H9 (cell line): ENCODE measurements around the gene MRPS34. TPM values are rescaled to one million over a fixed set of nuclear protein-coding genes. Genes with fewer than 3 reads are reported as not detected.

Experiments used
- DNase-seq: peaks from one replicate; pipeline ENCODE4 v3.0.0-alpha.2; 2017
- H2AFZ ChIP-seq: one replicate; pipeline ENCODE4 v1.6.1; 2013; ENCODE audit warnings: mild to moderate bottlenecking, low read length, control low read depth, moderate library complexity
- H2AK5ac ChIP-seq: 2 replicates; pipeline ENCODE4 v1.6.1; 2013; ENCODE audit warnings: low read length, control low read depth, mixed read lengths; ENCODE audit not compliant: insufficient read length
- H2BK120ac ChIP-seq: one replicate; pipeline ENCODE4 v1.6.1; 2013; ENCODE audit warnings: low read depth, mild to moderate bottlenecking, low read length, control low read depth, inconsistent platforms; ENCODE audit not compliant: poor library complexity, severe bottlenecking
- H2BK12ac ChIP-seq: 2 replicates; pipeline ENCODE4 v1.6.1; 2013; ENCODE audit warnings: low read length, control low read depth, mixed read lengths, low read depth; ENCODE audit not compliant: insufficient read length
- H2BK15ac ChIP-seq: 2 replicates; pipeline ENCODE4 v1.6.1; 2013; ENCODE audit warnings: low read depth, low read length, control low read depth
- H2BK20ac ChIP-seq: one replicate; pipeline ENCODE4 v1.6.1; 2013; ENCODE audit warnings: low read depth, mild to moderate bottlenecking, low read length, control low read depth, inconsistent platforms; ENCODE audit not compliant: poor library complexity, severe bottlenecking
- H2BK5ac ChIP-seq: 2 replicates; pipeline ENCODE4 v1.6.1; 2013; ENCODE audit warnings: low read length, control low read depth, mixed read lengths; ENCODE audit not compliant: insufficient read length
- H3K14ac ChIP-seq: 2 replicates; pipeline ENCODE4 v1.6.1; 2013; ENCODE audit warnings: low read length, control low read depth; ENCODE audit not compliant: insufficient read depth
- H3K18ac ChIP-seq: 2 replicates; pipeline ENCODE4 v1.6.1; 2013; ENCODE audit warnings: low read depth, mild to moderate bottlenecking, mixed read lengths, low read length, control low read depth; ENCODE audit not compliant: insufficient read length
- H3K23ac ChIP-seq: 2 replicates; pipeline ENCODE4 v1.6.1; 2013; ENCODE audit warnings: low read length, control low read depth, mixed read lengths, low read depth; ENCODE audit not compliant: insufficient read length
- H3K23me2 ChIP-seq: 2 replicates; pipeline ENCODE4 v1.6.1; 2013; ENCODE audit warnings: low read depth, mild to moderate bottlenecking, mixed read lengths, low read length, control low read depth; ENCODE audit not compliant: insufficient read length, poor library complexity, severe bottlenecking
- H3K27ac ChIP-seq: 2 replicates; pipeline ENCODE4 v1.5.1; 2013; ENCODE audit warnings: low read length, control low read depth, mixed read lengths, low read depth; ENCODE audit not compliant: insufficient read length
- H3K27me3 ChIP-seq: 2 replicates; pipeline ENCODE4 v1.6.1; 2013; ENCODE audit warnings: low read length, control low read depth, inconsistent platforms; ENCODE audit not compliant: insufficient read depth
- H3K4ac ChIP-seq: 2 replicates; pipeline ENCODE4 v1.6.1; 2013; ENCODE audit warnings: low read depth, mild to moderate bottlenecking, control low read depth, inconsistent platforms, low read length, moderate library complexity
- H3K4me1 ChIP-seq: 2 replicates; pipeline ENCODE4 v1.6.1; 2013; ENCODE audit warnings: low read length, control low read depth, inconsistent platforms; ENCODE audit not compliant: insufficient read depth
- H3K4me2 ChIP-seq: 2 replicates; pipeline ENCODE4 v1.6.1; 2013; ENCODE audit warnings: low read length, control low read depth, mixed read lengths; ENCODE audit not compliant: insufficient read length, insufficient read depth
- H3K56ac ChIP-seq: 2 replicates; pipeline ENCODE4 v1.6.1; 2013; ENCODE audit warnings: low read depth, mild to moderate bottlenecking, mixed read lengths, low read length, control low read depth; ENCODE audit not compliant: insufficient read length
- H3K79me1 ChIP-seq: 2 replicates; pipeline ENCODE4 v1.6.1; 2013; ENCODE audit warnings: low read depth, mild to moderate bottlenecking, moderate library complexity, low read length, control low read depth, inconsistent platforms; ENCODE audit not compliant: insufficient read depth, poor library complexity, severe bottlenecking
- H3K79me2 ChIP-seq: 2 replicates; pipeline ENCODE4 v1.6.1; 2013; ENCODE audit warnings: low read length, control low read depth, inconsistent platforms; ENCODE audit not compliant: insufficient read depth
- H3K9ac ChIP-seq: 2 replicates; pipeline ENCODE4 v1.6.1; 2013; ENCODE audit warnings: low read length, control low read depth, mixed read lengths; ENCODE audit not compliant: insufficient read length; ENCODE audit errors: extremely low read depth
- H3K9me3 ChIP-seq: one replicate; pipeline ENCODE4 v1.6.1; 2013; ENCODE audit warnings: low read depth, low read length, inconsistent platforms; ENCODE audit not compliant: control insufficient read depth
- H3T11ph ChIP-seq: one replicate; pipeline ENCODE4 v1.6.1; 2013; ENCODE audit warnings: mild to moderate bottlenecking, low read length, control low read depth, inconsistent platforms
- H4K20me1 ChIP-seq: one replicate; pipeline ENCODE4 v1.6.1; 2013; ENCODE audit not compliant: control insufficient read depth, insufficient read length, insufficient read depth
- H4K5ac ChIP-seq: 2 replicates; pipeline ENCODE4 v1.6.1; 2013; ENCODE audit warnings: low read depth, mild to moderate bottlenecking, mixed read lengths, low read length, control low read depth; ENCODE audit not compliant: insufficient read length
- H4K8ac ChIP-seq: replicated peaks from 2 replicates; pipeline ENCODE4 v1.6.1; 2013; ENCODE audit warnings: low read length, control low read depth, mixed read lengths, low read depth; ENCODE audit not compliant: insufficient read length
- H4K91ac ChIP-seq: 2 replicates; pipeline ENCODE4 v1.6.1; 2013; ENCODE audit warnings: low read depth, mild to moderate bottlenecking, moderate library complexity, mixed read lengths, low read length, control low read depth; ENCODE audit not compliant: insufficient read length
- H3K27ac Mint-ChIP-seq, 3 experiments: 2 replicates in 2 of 3; 3 replicates in 1 of 3; pipeline ENCODE4 v1.8.0; 2020 to 2021; ENCODE audit warnings: mixed read lengths in 3 of 3, mild to moderate bottlenecking in 1 of 3, moderate library complexity in 1 of 3
- H3K27me3 Mint-ChIP-seq: 2 replicates; pipeline ENCODE4 v1.8.0; 2021; ENCODE audit warnings: low read depth, mild to moderate bottlenecking, moderate library complexity, mixed read lengths
- H3K36me3 Mint-ChIP-seq, 3 experiments: 2 replicates in 2 of 3; 3 replicates in 1 of 3; pipeline ENCODE4 v1.8.0; 2020 to 2021; ENCODE audit warnings: low read depth in 3 of 3, mixed read lengths in 3 of 3; ENCODE audit not compliant: insufficient read depth in 1 of 3
- H3K4me1 Mint-ChIP-seq, 2 experiments: 2 replicates each; pipeline ENCODE4 v1.8.0; 2020; ENCODE audit warnings: mixed read lengths in 2 of 2
- H3K4me3 Mint-ChIP-seq, 2 experiments: 2 replicates in 1 of 2; 3 replicates in 1 of 2; pipeline ENCODE4 v1.8.0; 2020 to 2021; ENCODE audit warnings: mild to moderate bottlenecking in 2 of 2, mixed read lengths in 2 of 2, moderate library complexity in 1 of 2
- H3K9me3 Mint-ChIP-seq, 2 experiments: 2 replicates in 1 of 2; 3 replicates in 1 of 2; pipeline ENCODE4 v1.8.0; 2020; ENCODE audit warnings: mild to moderate bottlenecking in 2 of 2, mixed read lengths in 2 of 2, moderate library complexity in 1 of 2
- CTCF ChIP-seq: fragments of 200-600 bp; sonication (generic); conservative IDR thresholded peaks from 3 replicates; pipeline ENCODE4 v1.8.0; 2021; ENCODE audit warnings: antibody characterized with exemption, mild to moderate bottlenecking
- WGBS: extraction: QIAGEN DNeasy Blood & Tissue Kit; methylation state at CpG from one replicate; pipeline ENCODE4 v1.1.7; 2013; ENCODE audit warnings: missing lambda C conversion rate, low lambda C conversion rate, mixed read lengths; ENCODE audit not compliant: insufficient read length; ENCODE audit errors: extremely low coverage; 5-methylcytosine and 5-hydroxymethylcytosine counted together
- long read RNA-seq: library from polyadenylated mRNA; unstranded; transcript quantifications from one replicate; pipeline ENCODE4 v2.0.0, GENCODE V29; 2020
- total RNA-seq: library from RNA; stranded (reverse); gene quantifications from 2 replicates; pipeline ENCODE4 v1.2.1, GENCODE V29; 2021

MRPS34 gene
- total RNA-seq: 199 and 205 TPM in 2 replicates
- long read RNA-seq, transcript MRPS34-201 (3 exons, 1,040 nt): minor isoform, 52 of 613 reads
- long read RNA-seq, transcript MRPS34-202 (3 exons, 1,024 nt): major isoform, 432 of 613 reads
- long read RNA-seq, transcript MRPS34-203 (2 exons, 713 nt): minor isoform, 54 of 613 reads
- long read RNA-seq, partial matches to known transcripts: 40 of 613 reads
- long read RNA-seq, other reads (novel, unspliced or antisense): 35 of 613 reads

- Histone ChIP-seq H3K18ac (peak within 1 kb of the TSS; percentile 44), H4K5ac (no peak within 1 kb of the TSS), H3K4me1 (no peaks in the 10 kb centered on the region), H2BK15ac (no peak within 1 kb of the TSS), H3K4me2 (peak within 1 kb of the TSS; percentile 64), H4K91ac (no peak within 1 kb of the TSS), H3K4ac (no peak within 1 kb of the TSS), H2BK120ac (no peak within 1 kb of the TSS), H3K14ac (peak within 1 kb of the TSS; percentile 79), H3K79me2 (no peaks in the 10 kb centered on the region; the same call in 1 of the 2 replicates), H3K23ac (no peak within 1 kb of the TSS), H3T11ph (no peak within 1 kb of the TSS), H4K20me1 (no peaks in the 10 kb centered on the region), H2AK5ac (no peak within 1 kb of the TSS), H3K27ac (no peak within 1 kb of the TSS), H3K79me1 (peaks cover 5% of the 10 kb centered on the region), H4K8ac (no peak within 1 kb of the TSS), H3K27me3 (no peaks in the 10 kb centered on the region), H2BK5ac (no peak within 1 kb of the TSS), H3K9ac (peak within 1 kb of the TSS; percentile 66), H3K56ac (no peak within 1 kb of the TSS), H2BK12ac (no peak within 1 kb of the TSS), H3K9me3 (no peaks in the 10 kb centered on the region), H3K23me2 (peaks cover 9% of the 10 kb centered on the region), H2BK20ac (no peak within 1 kb of the TSS), H2AFZ (no peak within 1 kb of the TSS)
- TF ChIP-seq CTCF: peak; percentile 96
- Mint-ChIP-seq H3K4me1 (peaks cover 3 to 19% of the 10 kb centered on the region in 2 experiments), H3K36me3 (peaks cover 9 to 41% (median 21%) of the 10 kb centered on the region in 3 experiments; a peak in 6 of 7 replicates), H3K27me3 (no peaks in the 10 kb centered on the region; the same call in 1 of the 2 replicates), H3K4me3 (peak within 1 kb of the TSS; percentile 95 to 98), H3K27ac (peak within 1 kb of the TSS; percentile 98 to 99 (median 99); a peak in 6 of 7 replicates), H3K9me3 (no peaks in the 10 kb centered on the region)
- DNase-seq: peak; percentile 91
- no CpG with 5 or more reads among the region's 108 CpGs for WGBS
These were observed at the start of gene MRPS34 for GRCh38 chr16:1772908-1773702. TSS of gene MRPS34 (minus strand) at chr16:1773134. CDS start at chr16:1773119, 15 bp downstream.
